GM19193 (cell line): Measurements from ENCODE around the gene AGAP1.

Experiments used
- POLR2A ChIP-seq: IDR thresholded peaks from 4 replicates; pipeline ENCODE4 v1.6.1; 2011; ENCODE audit not compliant: insufficient read depth, insufficient read length; ENCODE audit errors: extremely low read depth

AGAP1 gene

GRCh38 chr2:235960716-235961640 is 467.1 kb downstream of the AGAP1 start:
- no peak for TF ChIP-seq POLR2A

GRCh38 chr2:235961711-235962110 is 467.9 kb downstream of the AGAP1 start:
- no peak for TF ChIP-seq POLR2A

DNA sequence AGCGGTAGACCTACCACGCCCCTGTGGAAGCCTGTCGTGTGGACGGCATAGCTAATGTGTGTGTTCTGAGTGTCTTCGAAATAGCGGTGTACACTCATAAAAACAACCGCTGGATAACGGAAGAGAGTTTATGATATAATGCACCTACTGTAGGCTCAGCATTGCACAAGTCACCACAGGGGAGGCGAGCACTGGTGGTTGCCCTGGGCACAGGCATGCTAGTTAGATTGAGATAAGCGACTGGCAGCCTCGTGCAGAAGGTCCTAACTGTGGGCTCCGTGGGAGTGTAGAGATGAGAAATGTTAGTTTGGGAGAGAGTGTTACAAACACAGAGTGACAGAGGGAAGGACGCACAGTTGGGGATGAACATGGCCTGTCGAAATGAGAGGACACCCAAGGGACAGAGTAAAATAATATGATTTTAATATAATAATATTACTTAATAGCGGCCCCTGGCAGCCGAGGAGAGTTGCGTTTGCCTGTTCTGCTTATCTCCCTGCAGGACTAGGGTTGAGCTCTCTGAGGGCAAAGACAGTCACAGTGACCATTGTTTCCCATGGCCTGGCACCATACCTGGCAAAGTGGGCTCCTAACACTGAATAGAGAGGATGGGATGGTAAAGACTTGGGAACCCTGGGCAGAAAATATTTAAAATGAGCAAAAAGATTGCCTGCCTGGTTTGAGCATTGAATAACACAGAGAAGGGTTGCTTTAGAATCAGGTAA is 470.2 kb downstream of the AGAP1 start:
- TF ChIP-seq POLR2A: no peak

- TF ChIP-seq POLR2A: no peak
These were observed 471.0 kb downstream of the AGAP1 start for GRCh38 chr2:235964787-235965390.

GRCh38 chr2:235966396-235966795 is 472.6 kb downstream of the AGAP1 start:
- no peak for TF ChIP-seq POLR2A

GRCh38 chr2:235966932-235967757 is 473.3 kb downstream of the AGAP1 start:
- TF ChIP-seq POLR2A: no peak

DNA sequence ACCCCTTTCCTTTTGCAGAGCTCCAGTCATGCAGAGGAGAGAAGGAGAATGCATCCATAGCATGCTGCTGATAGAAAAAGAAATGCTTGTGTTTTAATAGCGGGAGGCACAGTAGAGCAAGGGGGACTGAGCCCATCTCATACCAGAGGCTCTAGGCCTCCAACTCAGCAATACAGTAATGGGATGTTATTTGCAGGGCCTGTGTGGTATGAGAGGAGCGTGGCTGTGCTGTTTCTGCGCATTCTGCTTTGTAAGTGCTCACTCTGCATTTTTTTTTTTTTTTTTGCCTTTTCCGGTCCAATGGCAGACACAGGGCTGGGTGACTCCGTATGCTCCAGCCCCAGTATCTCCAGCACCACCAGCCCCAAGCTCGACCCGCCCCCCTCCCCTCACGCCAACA is 474.3 kb downstream of the AGAP1 start:
- no peak for TF ChIP-seq POLR2A

GRCh38 chr2:235968616-235969324 is 474.9 kb downstream of the AGAP1 start:
- TF ChIP-seq POLR2A: no peak

GRCh38 chr2:235970204-235971040 is 476.6 kb downstream of the AGAP1 start:
- TF ChIP-seq POLR2A: no peak

DNA sequence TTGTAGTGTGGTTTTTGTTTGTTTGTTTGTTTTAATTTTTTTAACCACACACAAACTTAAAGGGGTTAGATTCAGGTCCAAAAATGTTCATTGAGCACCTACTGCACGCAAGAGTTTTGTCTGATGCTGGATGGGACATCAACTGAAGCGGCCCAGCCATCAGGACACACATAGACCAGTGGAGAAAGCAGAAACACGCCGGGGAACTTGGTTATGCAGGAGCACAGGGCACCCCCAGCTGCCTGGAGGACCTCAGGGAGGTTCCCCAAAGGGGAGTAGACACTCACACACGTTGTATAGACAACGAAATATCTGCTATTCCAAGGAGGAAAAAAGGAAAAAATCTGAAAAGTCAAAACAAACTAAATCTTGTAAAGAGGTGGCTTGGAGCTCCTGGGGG is 482.7 kb downstream of the AGAP1 start:
- no peak for TF ChIP-seq POLR2A

GRCh38 chr2:235976956-235977355 is 483.1 kb downstream of the AGAP1 start:
- TF ChIP-seq POLR2A: no peak

DNA sequence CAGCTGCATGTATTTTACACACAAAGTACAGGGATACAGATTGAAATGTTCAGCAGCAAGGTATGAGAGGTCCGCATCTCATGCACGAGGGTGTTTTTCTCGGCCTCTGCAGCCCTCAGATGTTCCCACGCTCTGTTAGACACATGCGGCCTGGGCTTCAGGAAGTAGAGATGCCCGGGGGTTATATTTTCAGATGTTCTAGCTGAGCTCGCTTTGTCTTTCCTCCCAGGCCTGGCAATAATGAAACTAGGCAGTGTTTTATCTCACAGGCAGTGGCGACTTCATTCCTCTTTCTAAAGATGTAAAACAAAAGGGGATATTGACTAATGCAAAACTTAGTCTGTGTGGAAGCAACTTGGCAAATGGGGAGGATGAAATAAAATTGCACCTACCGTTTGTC is 483.6 kb downstream of the AGAP1 start:
- no peak for TF ChIP-seq POLR2A

DNA sequence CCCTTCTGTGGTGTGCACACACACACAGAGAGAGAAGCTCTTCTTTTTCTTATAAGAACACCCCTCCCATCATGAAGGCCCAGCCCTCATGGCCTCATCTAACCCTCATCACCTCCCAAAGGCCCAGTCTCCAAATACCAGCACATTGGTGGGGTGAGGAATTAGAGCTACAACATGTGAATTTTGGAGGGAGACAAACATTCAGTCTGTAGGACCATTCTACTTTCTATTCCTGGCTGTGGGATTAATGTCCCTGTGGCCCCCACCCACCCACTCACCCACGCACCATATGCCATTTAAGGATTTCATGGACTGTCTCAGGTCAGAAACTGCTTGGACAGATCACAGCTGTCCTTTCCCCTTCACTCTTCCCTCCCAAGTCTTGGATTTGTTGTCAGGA is 484.2 kb downstream of the AGAP1 start:
- TF ChIP-seq POLR2A: no peak

DNA sequence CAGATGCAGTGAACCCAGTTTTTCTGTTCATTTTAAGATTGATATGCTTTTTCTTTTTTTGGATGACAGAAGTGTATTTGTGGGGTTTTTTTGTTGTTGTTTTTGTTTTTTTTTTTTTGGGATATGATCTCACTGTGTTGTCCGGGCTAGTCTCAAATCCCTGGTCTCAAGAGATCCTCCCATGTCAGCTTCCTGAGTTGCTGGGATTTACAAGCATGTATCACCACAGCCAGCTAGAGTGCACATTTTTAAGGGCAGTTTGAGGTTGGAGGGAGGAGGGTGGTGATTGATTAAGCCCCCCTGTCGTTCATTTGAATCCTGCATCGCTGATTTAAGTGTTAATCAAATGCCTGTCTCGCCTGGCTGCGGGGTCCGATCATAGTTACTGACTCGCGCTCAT is 485.2 kb downstream of the AGAP1 start:
- TF ChIP-seq POLR2A: no peak
